Esophagus muscularis mucosa (tissue), 3 donors: ENCODE results near the gene PHOX2A.

Source experiments
- CTCF ChIP-seq, 3 experiments: fragments of 200-600 bp in 2 of 3; fragments of 450-650 bp in 1 of 3; sonication (generic) in 2 of 3; IDR thresholded peaks; one replicate each; pipeline ENCODE4 v1.5.1; 2017 to 2019; ENCODE audit warnings: antibody characterized with exemption in 3 of 3, mild to moderate bottlenecking in 2 of 3, moderate library complexity in 1 of 3
- EP300 ChIP-seq: sonication (generic); formaldehyde crosslinking; IDR thresholded peaks from one replicate; pipeline ENCODE4 v1.6.1; 2017; ENCODE audit warnings: antibody characterized with exemption

GRCh38 chr11:72244060-72244360, at the start of gene PHOX2A:
- TF ChIP-seq CTCF (IDR thresholded peaks at IDR 0.05) (no peak), EP300 (no peak)
